ENCODE measurements around the gene SLC17A7.

DNA sequence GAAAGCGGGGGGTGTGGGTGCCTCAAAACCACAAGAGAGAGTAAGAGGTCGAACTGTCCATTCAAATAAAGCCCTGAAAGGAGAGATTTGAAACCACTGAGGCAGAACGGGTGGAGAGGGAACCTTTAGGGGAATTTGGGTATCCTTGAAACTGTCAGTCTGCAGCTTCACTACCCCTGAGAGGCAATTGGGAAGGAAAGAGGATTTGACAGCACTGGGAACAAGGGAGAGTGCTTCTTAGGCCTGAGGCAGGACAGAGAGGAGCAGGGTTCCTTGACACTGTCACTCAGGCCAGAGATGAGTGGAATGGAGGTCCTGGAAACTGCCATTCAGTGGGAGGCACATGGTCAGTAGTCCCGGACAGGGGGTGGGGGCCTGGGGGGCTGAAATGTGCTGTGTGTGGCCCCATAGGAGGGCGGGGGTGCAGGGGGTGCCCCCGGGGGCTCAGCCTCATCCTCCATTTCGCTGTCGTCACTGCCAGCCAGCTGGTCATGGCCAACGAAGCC is 11.1 kb downstream of the SLC17A7 start:
- TF ChIP-seq RAD51 (IDR thresholded peaks at IDR 0.05; ENCODE audit: borderline replicate concordance, low read depth) (no peak), EZH2 (IDR thresholded peaks at IDR 0.05; ENCODE audit: borderline replicate concordance, low read depth, low read length) (no peak), CBX8 (IDR thresholded peaks at IDR 0.05; ENCODE audit: borderline replicate concordance, extremely low read depth, low read depth, low read length, poor library complexity, severe bottlenecking) (no peak), ZSCAN29 (IDR thresholded peaks at IDR 0.05) (peak; percentile 91), HDAC2 (IDR thresholded peaks at IDR 0.05) (no peak), EP300 (IDR thresholded peaks at IDR 0.05; ENCODE audit: low read length) (0 out of 2 replicates have a peak, but pooled peaks have one; percentile 9), GTF2F1 (IDR thresholded peaks at IDR 0.05; ENCODE audit: low read depth, low read length) (no peak)
- TF ChIP-seq, protein P1, sequence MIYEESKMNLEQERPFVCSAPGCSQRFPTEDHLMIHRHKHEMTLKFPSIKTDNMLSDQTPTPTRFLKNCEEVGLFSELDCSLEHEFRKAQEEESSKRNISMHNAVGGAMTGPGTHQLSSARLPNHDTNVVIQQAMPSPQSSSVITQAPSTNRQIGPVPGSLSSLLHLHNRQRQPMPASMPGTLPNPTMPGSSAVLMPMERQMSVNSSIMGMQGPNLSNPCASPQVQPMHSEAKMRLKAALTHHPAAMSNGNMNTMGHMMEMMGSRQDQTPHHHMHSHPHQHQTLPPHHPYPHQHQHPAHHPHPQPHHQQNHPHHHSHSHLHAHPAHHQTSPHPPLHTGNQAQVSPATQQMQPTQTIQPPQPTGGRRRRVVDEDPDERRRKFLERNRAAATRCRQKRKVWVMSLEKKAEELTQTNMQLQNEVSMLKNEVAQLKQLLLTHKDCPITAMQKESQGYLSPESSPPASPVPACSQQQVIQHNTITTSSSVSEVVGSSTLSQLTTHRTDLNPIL (CRISPR knock-in tag; IDR thresholded peaks at IDR 0.05), result no peak
- TF ChIP-seq, protein P2, sequence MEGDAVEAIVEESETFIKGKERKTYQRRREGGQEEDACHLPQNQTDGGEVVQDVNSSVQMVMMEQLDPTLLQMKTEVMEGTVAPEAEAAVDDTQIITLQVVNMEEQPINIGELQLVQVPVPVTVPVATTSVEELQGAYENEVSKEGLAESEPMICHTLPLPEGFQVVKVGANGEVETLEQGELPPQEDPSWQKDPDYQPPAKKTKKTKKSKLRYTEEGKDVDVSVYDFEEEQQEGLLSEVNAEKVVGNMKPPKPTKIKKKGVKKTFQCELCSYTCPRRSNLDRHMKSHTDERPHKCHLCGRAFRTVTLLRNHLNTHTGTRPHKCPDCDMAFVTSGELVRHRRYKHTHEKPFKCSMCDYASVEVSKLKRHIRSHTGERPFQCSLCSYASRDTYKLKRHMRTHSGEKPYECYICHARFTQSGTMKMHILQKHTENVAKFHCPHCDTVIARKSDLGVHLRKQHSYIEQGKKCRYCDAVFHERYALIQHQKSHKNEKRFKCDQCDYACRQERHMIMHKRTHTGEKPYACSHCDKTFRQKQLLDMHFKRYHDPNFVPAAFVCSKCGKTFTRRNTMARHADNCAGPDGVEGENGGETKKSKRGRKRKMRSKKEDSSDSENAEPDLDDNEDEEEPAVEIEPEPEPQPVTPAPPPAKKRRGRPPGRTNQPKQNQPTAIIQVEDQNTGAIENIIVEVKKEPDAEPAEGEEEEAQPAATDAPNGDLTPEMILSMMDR (IDR thresholded peaks at IDR 0.05 in 2 of 3, conservative IDR thresholded peaks at IDR 0.05 in 1 of 3; ENCODE audit: insufficient read depth in 2 of 3, low read depth in 1 of 3, low read length in 3 of 3), result no peak
- TF ChIP-seq, protein P3, sequence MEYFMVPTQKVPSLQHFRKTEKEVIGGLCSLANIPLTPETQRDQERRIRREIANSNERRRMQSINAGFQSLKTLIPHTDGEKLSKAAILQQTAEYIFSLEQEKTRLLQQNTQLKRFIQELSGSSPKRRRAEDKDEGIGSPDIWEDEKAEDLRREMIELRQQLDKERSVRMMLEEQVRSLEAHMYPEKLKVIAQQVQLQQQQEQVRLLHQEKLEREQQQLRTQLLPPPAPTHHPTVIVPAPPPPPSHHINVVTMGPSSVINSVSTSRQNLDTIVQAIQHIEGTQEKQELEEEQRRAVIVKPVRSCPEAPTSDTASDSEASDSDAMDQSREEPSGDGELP (CRISPR knock-in tag; IDR thresholded peaks at IDR 0.05; ENCODE audit: borderline replicate concordance), result no peak
- TF ChIP-seq, protein P4, sequence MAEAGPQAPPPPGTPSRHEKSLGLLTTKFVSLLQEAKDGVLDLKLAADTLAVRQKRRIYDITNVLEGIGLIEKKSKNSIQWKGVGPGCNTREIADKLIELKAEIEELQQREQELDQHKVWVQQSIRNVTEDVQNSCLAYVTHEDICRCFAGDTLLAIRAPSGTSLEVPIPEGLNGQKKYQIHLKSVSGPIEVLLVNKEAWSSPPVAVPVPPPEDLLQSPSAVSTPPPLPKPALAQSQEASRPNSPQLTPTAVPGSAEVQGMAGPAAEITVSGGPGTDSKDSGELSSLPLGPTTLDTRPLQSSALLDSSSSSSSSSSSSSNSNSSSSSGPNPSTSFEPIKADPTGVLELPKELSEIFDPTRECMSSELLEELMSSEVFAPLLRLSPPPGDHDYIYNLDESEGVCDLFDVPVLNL (CRISPR knock-in tag; IDR thresholded peaks at IDR 0.05; ENCODE audit: low read depth), result no peak
- TF ChIP-seq, protein P5, sequence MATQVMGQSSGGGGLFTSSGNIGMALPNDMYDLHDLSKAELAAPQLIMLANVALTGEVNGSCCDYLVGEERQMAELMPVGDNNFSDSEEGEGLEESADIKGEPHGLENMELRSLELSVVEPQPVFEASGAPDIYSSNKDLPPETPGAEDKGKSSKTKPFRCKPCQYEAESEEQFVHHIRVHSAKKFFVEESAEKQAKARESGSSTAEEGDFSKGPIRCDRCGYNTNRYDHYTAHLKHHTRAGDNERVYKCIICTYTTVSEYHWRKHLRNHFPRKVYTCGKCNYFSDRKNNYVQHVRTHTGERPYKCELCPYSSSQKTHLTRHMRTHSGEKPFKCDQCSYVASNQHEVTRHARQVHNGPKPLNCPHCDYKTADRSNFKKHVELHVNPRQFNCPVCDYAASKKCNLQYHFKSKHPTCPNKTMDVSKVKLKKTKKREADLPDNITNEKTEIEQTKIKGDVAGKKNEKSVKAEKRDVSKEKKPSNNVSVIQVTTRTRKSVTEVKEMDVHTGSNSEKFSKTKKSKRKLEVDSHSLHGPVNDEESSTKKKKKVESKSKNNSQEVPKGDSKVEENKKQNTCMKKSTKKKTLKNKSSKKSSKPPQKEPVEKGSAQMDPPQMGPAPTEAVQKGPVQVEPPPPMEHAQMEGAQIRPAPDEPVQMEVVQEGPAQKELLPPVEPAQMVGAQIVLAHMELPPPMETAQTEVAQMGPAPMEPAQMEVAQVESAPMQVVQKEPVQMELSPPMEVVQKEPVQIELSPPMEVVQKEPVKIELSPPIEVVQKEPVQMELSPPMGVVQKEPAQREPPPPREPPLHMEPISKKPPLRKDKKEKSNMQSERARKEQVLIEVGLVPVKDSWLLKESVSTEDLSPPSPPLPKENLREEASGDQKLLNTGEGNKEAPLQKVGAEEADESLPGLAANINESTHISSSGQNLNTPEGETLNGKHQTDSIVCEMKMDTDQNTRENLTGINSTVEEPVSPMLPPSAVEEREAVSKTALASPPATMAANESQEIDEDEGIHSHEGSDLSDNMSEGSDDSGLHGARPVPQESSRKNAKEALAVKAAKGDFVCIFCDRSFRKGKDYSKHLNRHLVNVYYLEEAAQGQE (IDR thresholded peaks at IDR 0.05; ENCODE audit: borderline replicate concordance), result no peak
- TF ChIP-seq, protein P5 (CRISPR knock-in tag; IDR thresholded peaks at IDR 0.05; ENCODE audit: low read depth), result no peak
- TF ChIP-seq, protein P6, sequence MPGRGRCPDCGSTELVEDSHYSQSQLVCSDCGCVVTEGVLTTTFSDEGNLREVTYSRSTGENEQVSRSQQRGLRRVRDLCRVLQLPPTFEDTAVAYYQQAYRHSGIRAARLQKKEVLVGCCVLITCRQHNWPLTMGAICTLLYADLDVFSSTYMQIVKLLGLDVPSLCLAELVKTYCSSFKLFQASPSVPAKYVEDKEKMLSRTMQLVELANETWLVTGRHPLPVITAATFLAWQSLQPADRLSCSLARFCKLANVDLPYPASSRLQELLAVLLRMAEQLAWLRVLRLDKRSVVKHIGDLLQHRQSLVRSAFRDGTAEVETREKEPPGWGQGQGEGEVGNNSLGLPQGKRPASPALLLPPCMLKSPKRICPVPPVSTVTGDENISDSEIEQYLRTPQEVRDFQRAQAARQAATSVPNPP (IDR thresholded peaks at IDR 0.05; ENCODE audit: borderline replicate concordance, insufficient read depth, insufficient read length), result no peak
